ENCODE data around the gene ADGRV1.

- TF ChIP-seq EP300 (IDR thresholded peaks at IDR 0.05) (no peak), POLR2AphosphoS5 (IDR thresholded peaks at IDR 0.05) (no peak), POLR2A (IDR thresholded peaks at IDR 0.05) (no peak)
- TF ChIP-seq, protein P1, sequence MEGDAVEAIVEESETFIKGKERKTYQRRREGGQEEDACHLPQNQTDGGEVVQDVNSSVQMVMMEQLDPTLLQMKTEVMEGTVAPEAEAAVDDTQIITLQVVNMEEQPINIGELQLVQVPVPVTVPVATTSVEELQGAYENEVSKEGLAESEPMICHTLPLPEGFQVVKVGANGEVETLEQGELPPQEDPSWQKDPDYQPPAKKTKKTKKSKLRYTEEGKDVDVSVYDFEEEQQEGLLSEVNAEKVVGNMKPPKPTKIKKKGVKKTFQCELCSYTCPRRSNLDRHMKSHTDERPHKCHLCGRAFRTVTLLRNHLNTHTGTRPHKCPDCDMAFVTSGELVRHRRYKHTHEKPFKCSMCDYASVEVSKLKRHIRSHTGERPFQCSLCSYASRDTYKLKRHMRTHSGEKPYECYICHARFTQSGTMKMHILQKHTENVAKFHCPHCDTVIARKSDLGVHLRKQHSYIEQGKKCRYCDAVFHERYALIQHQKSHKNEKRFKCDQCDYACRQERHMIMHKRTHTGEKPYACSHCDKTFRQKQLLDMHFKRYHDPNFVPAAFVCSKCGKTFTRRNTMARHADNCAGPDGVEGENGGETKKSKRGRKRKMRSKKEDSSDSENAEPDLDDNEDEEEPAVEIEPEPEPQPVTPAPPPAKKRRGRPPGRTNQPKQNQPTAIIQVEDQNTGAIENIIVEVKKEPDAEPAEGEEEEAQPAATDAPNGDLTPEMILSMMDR (IDR thresholded peaks at IDR 0.05) = no peak
Measured at GRCh38 chr5:91144491-91145332, 586.1 kb downstream of the ADGRV1 start.
